Measurements from ENCODE around the gene SPSB2. TPM values are rescaled to one million over a fixed set of nuclear protein-coding genes. Genes with fewer than 3 reads are reported as not detected.
A peak's percentile ranks its signal among the peaks of the same experiment; 100 is the strongest.
"Not testable (repeated sequence)": the region's sequence is repeated elsewhere in the genome, so short reads cannot be mapped to it uniquely, and the experiment has no call there.

SPSB2 gene
- total RNA-seq, 1 donor from 2014 or later = 7.9 TPM

DNA sequence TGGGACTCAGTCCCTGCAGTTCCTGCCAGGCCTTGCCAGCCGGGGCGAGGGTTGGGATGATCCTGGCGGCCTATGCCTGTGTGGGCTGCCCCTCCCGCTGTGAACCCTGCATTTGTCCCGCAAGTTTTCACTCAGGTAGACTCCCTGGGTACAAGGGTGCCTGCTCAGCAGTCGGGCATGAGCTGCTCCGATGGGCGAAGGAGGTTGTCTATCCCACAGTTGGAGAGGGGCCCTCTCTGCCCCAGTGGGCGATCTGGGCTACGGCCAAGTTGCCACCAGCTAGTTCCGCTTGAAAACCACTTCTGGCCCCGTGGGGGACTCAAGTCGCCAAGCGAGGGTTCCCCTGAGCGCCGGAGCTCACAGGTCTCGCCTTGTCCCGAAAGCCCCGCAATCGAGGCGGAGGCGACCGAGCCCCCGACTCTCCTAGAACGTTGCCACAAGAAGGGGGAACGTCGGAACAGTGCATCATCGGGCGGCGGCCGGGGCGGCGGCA lies 6.1 kb downstream of the SPSB2 start:
- FAIRE-seq = no peak
- no peaks in the 10 kb centered on the region for H3K27me3 ChIP-seq (ENCODE audit: control insufficient read depth, insufficient read depth, low read length)
- no peak for DNase-seq (ENCODE audit: low read depth)
- H3K4me3 ChIP-seq (ENCODE audit: low read depth, low read length) = peak overlapping the region; percentile 91
- TF ChIP-seq, protein P1, sequence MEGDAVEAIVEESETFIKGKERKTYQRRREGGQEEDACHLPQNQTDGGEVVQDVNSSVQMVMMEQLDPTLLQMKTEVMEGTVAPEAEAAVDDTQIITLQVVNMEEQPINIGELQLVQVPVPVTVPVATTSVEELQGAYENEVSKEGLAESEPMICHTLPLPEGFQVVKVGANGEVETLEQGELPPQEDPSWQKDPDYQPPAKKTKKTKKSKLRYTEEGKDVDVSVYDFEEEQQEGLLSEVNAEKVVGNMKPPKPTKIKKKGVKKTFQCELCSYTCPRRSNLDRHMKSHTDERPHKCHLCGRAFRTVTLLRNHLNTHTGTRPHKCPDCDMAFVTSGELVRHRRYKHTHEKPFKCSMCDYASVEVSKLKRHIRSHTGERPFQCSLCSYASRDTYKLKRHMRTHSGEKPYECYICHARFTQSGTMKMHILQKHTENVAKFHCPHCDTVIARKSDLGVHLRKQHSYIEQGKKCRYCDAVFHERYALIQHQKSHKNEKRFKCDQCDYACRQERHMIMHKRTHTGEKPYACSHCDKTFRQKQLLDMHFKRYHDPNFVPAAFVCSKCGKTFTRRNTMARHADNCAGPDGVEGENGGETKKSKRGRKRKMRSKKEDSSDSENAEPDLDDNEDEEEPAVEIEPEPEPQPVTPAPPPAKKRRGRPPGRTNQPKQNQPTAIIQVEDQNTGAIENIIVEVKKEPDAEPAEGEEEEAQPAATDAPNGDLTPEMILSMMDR (IDR thresholded peaks at IDR 0.05; ENCODE audit: insufficient read depth, low read length, severe bottlenecking) = no peak
- H3K36me3 ChIP-seq (ENCODE audit: control insufficient read depth, insufficient read depth, low read length) = peaks cover 31% of the 10 kb centered on the region

DNA sequence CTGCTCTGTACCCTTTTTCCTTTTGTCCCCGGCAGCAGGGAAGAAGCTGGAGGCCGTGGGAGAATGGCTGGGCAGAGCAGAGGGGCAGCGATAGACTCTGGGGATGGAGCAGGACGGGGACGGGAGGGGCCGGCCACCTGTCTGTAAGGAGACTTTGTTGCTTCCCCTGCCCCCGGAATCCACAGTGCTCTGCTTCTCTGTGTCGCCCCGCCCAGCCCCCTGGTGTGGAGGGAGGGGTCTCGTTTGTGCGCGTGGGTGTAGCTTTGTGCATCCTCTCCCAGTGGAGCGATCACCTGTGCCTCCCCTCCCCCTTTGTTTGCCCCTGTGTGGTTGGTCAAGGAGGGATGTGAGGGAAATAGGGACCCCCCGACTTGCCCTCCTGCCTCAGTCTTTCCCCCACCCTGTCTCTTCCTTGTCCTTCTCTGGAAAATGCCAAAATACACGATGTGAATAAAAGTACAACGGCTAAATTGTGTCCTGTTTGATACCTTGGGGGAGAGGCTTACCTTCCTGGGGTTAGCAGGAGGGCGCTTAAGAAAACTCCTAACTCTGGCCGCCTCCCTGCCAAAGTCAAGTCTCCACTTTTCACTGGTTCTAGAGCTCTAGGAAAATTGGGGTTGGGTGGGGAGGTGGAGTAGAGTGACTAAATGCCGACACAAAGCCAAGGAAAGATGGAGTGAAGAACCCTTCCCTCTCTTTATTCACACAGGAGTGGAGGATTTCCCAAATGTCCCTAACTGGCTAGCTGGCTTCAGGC lies 6.8 kb downstream of the SPSB2 start:
- H3K4me3 ChIP-seq (ENCODE audit: low read depth, low read length) = no peak overlapping the region
- TF ChIP-seq, protein P1 (IDR thresholded peaks at IDR 0.05; ENCODE audit: insufficient read depth, low read length, severe bottlenecking) = no peak
- no peak for DNase-seq (ENCODE audit: low read depth)
- peak; percentile 94 for FAIRE-seq
- H3K36me3 ChIP-seq (ENCODE audit: control insufficient read depth, insufficient read depth, low read length) = peaks cover 36% of the 10 kb centered on the region
- H3K27me3 ChIP-seq (ENCODE audit: control insufficient read depth, insufficient read depth, low read length) = no peaks in the 10 kb centered on the region

DNA sequence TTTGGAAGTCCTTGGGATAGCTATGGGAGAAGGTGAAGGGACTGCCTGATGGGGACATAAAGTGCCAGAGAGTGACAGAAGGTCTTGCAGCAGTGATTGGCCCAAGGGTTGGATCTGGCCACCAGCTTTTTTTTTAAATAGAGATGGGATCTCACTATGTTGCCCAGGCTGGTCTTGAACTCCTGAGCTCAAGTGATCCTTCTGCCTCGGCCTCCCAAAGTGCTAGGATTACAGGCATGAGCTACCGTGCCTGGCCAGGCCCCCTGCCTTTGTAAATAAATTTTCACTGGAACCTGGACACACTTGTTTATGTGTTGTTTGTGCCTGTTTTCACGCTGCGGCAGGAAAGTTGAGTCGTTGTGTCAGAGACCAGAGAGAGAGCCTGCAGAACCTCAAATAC lies 7.8 kb downstream of the SPSB2 start:
- H3K27me3 ChIP-seq (ENCODE audit: control insufficient read depth, insufficient read depth, low read length); H3K4me3 ChIP-seq (ENCODE audit: low read depth, low read length); DNase-seq (ENCODE audit: low read depth); FAIRE-seq: not testable (repeated sequence)
- peaks cover 43% of the 10 kb centered on the region for H3K36me3 ChIP-seq (ENCODE audit: control insufficient read depth, insufficient read depth, low read length)

DNA sequence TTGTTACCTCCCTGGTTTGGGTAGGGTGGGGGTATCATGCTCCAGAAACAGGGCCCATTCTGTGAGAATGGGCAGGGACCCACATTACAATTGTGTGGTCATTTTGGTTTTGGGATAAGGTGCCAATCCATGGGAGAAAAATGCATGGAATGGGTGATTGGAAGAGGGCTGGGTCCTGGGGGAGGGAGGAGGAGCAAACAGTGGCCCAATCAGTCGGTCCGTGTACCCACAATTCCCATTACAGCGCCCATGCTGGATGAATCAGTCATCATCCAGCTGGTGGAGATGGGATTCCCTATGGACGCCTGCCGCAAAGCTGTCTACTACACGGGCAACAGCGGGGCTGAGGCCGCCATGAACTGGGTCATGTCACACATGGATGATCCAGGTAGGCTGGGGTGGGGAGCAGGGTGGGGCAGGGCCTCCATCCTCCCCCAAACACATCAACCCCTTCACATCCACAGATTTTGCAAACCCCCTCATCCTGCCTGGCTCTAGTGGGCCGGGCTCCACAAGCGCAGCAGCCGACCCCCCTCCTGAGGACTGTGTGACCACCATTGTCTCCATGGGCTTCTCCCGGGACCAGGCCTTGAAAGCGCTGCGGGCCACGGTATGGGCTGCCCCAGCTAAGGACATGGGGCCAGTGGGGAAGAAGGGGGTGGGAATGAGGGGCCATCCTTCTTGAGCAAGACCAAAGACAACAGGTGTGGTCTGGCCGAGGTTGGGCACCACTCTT lies 9.3 kb downstream of the SPSB2 start:
- TF ChIP-seq, protein P1 (IDR thresholded peaks at IDR 0.05; ENCODE audit: insufficient read depth, low read length, severe bottlenecking) = no peak
- FAIRE-seq = no peak
- no peak for DNase-seq (ENCODE audit: low read depth)

DNA sequence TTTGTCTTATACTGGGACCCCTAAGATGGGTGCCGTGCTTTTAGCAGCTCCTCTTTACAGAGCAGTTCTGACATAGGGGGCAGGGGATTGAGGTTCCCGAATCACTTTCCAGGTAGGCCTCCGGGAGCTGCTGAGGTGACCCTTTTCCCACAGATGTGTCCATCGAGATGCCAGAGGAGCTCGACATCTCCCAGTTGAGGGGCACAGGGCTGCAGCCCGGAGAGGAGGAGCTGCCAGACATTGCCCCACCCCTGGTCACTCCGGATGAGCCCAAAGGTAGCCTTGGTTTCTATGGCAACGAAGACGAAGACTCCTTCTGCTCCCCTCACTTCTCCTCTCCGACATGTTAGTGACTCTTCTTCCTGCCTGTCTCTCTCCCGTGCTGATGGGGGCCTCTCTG lies 10.1 kb downstream of the SPSB2 start:
- peaks cover 43% of the 10 kb centered on the region for H3K36me3 ChIP-seq (ENCODE audit: control insufficient read depth, insufficient read depth, low read length)
- no peak overlapping the region for H3K4me3 ChIP-seq (ENCODE audit: low read depth, low read length)
- no peaks in the 10 kb centered on the region for H3K27me3 ChIP-seq (ENCODE audit: control insufficient read depth, insufficient read depth, low read length)
- TF ChIP-seq, protein P1 (IDR thresholded peaks at IDR 0.05; ENCODE audit: insufficient read depth, low read length, severe bottlenecking) = no peak
- no peak for DNase-seq (ENCODE audit: low read depth)
- no peak for FAIRE-seq

More for the DNA sequence above, 9.3 kb downstream of the SPSB2 start:
- Histone ChIP-seq H3K27me3 (ENCODE audit: control insufficient read depth, insufficient read depth, low read length) (no peaks in the 10 kb centered on the region), H3K36me3 (ENCODE audit: control insufficient read depth, insufficient read depth, low read length) (peaks cover 39% of the 10 kb centered on the region), H3K4me3 (ENCODE audit: low read depth, low read length) (no peak overlapping the region)

DNA sequence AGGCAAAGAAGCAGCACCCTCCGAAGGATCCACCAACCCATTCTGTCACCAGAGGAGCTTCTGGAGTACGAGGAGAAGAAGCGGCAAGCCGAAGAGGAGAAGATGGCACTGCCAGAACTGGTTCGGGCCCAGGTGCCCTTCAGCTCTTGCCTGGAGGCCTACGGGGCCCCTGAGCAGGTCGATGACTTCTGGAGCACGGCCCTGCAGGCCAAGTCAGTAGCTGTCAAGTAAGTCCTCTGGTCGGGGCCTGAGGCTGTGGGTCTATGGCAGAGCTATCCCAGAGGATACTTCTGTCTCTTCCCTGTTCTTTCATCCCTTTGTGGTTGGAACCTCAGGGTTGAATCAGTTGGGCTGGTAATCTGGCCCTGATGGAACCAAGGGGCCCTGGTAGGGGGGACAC lies 11.7 kb downstream of the SPSB2 start:
- H3K27me3 ChIP-seq (ENCODE audit: control insufficient read depth, insufficient read depth, low read length) = no peaks in the 10 kb centered on the region
- TF ChIP-seq, protein P1 (IDR thresholded peaks at IDR 0.05; ENCODE audit: insufficient read depth, low read length, severe bottlenecking) = no peak
- H3K36me3 ChIP-seq (ENCODE audit: control insufficient read depth, insufficient read depth, low read length) = peaks cover 50% of the 10 kb centered on the region
- FAIRE-seq (no peak), DNase-seq (ENCODE audit: low read depth) (no peak)
- H3K4me3 ChIP-seq (ENCODE audit: low read depth, low read length) = no peak overlapping the region

Measured in bronchial epithelial cell (primary cell).